K562 (cell line): ENCODE measurements around the gene ENOX2.

Experiments
- GTF2F1 ChIP-seq: IDR thresholded peaks from 2 replicates; pipeline ENCODE4 v1.6.1; 2011; ENCODE audit warnings: low read depth, low read length, improper control_type of control experiment
- KLF13 ChIP-seq: fragments of 450-650 bp; IDR thresholded peaks from 2 replicates; pipeline ENCODE4 v1.6.1; 2016; ENCODE audit warnings: missing genetic modification characterization, low read depth, mild to moderate bottlenecking, missing compliant biosample characterization, moderate library complexity, borderline replicate concordance
- POLR2AphosphoS5 ChIP-seq: IDR thresholded peaks from 2 replicates; pipeline ENCODE4 v1.6.1; 2011; ENCODE audit warnings: mild to moderate bottlenecking, low read depth, low read length, moderate library complexity; ENCODE audit not compliant: control insufficient read depth, insufficient read depth
- SIN3A ChIP-seq, 2 experiments: fragments of 150-350 bp in 1 of 2; IDR thresholded peaks; 2 replicates each; pipeline ENCODE4 v1.6.1; 2011 to 2016; ENCODE audit warnings: borderline replicate concordance in 2 of 2, low read depth in 2 of 2, low read length in 2 of 2, mild to moderate bottlenecking in 2 of 2, moderate library complexity in 2 of 2; ENCODE audit not compliant: control insufficient read depth in 1 of 2
- SMARCA5 ChIP-seq: fragments of 450-650 bp; IDR thresholded peaks from 2 replicates; pipeline ENCODE4 v1.6.1; 2016
- TAF1 ChIP-seq: IDR thresholded peaks from 2 replicates; pipeline ENCODE4 v1.6.1; 2011; ENCODE audit warnings: mild to moderate bottlenecking, low read length, moderate library complexity; ENCODE audit not compliant: insufficient read depth, control insufficient read depth, severe bottlenecking; ENCODE audit errors: extremely low read depth
- ZC3H11A ChIP-seq: IDR thresholded peaks from 2 replicates; pipeline ENCODE4 v1.6.1; 2012; ENCODE audit warnings: low read depth, low read length, improper control_type of control experiment
- ZFP36 ChIP-seq: fragments of 150-350 bp; IDR thresholded peaks from 2 replicates; pipeline ENCODE4 v1.6.1; 2018; ENCODE audit warnings: low read length, low read depth; ENCODE audit not compliant: partially characterized antibody

GRCh38 chrX:130895299-130895698 lies 7.7 kb downstream of the ENOX2 start:
- TF ChIP-seq GTF2F1 (no peak), ZFP36 (no peak), TAF1 (no peak), ZC3H11A (no peak), POLR2AphosphoS5 (no peak), SMARCA5 (no peak), SIN3A (IDR thresholded peaks at IDR 0.05; ENCODE audit: borderline replicate concordance in 2 of 2, control insufficient read depth in 1 of 2, low read depth in 2 of 2, low read length in 2 of 2) (no peak), KLF13 (tag) (no peak)
